ENCODE results near the gene TNFSF11. TPM values are rescaled to one million over a fixed set of nuclear protein-coding genes. Genes with fewer than 3 reads are reported as not detected.

The TNFSF11 gene
- total RNA-seq, 2 experiments from 2014 or later = not detected

- H2AFZ ChIP-seq (ENCODE audit: low read length) = no peak overlapping the region
- BruUV-seq (replicated peaks) = no TSS peak
Measured at GRCh38 chr13:42569576-42570344, 4.2 kb upstream of the TNFSF11 start.

GRCh38 chr13:42571895-42572294 lies 2.1 kb upstream of the TNFSF11 start:
- H3K4me1 ChIP-seq (ENCODE audit: insufficient read depth, low read length, poor library complexity, severe bottlenecking) = no peaks in the 10 kb centered on the region
- H3K36me3 ChIP-seq (ENCODE audit: insufficient read depth, low read length) = no peaks in the 10 kb centered on the region
- H3K9me2 ChIP-seq (ENCODE audit: insufficient read depth, low read length) = no peaks in the 10 kb centered on the region
- no peak overlapping the region for H2AFZ ChIP-seq (ENCODE audit: low read length)
- CTCF ChIA-PET (ENCODE audit: unreplicated experiment) = no interaction called here
- no peak overlapping the region for H3K27ac ChIP-seq (ENCODE audit: low read depth, low read length, poor library complexity, severe bottlenecking)
- H3K4me2 ChIP-seq (ENCODE audit: low read length) = no peak overlapping the region
- no peaks in the 10 kb centered on the region for H3K9me3 ChIP-seq (ENCODE audit: low read length)
- DNase-seq (ENCODE audit: low spot score) = no peak
- POLR2A ChIA-PET = no interaction called here
- no peak overlapping the region for H3K4me3 ChIP-seq (ENCODE audit: low read depth, low read length, poor library complexity, severe bottlenecking)
- intact Hi-C loops (cut with micrococcal nuclease; ENCODE audit: unreplicated experiment) = no loop called here
- H4K20me1 ChIP-seq (ENCODE audit: insufficient read depth, low read length) = no peaks in the 10 kb centered on the region
- H3K79me2 ChIP-seq (ENCODE audit: insufficient read depth, low read depth, low read length) = no peaks in the 10 kb centered on the region
- TF ChIP-seq CTCF (conservative IDR thresholded peaks at IDR 0.05; ENCODE audit: low read length) (no peak), EZH2phosphoT487 (IDR thresholded peaks at IDR 0.05; ENCODE audit: borderline replicate concordance, low read depth, low read length) (no peak)
- BruUV-seq (replicated peaks) = no TSS peak

More at GRCh38 chr13:42569576-42570344, 4.2 kb upstream of the TNFSF11 start:
- TF ChIP-seq CTCF (conservative IDR thresholded peaks at IDR 0.05; ENCODE audit: low read length) (no peak), EZH2phosphoT487 (IDR thresholded peaks at IDR 0.05; ENCODE audit: borderline replicate concordance, low read depth, low read length) (no peak)
- no peaks in the 10 kb centered on the region for H3K4me1 ChIP-seq (ENCODE audit: insufficient read depth, low read length, poor library complexity, severe bottlenecking)
- H3K27ac ChIP-seq (ENCODE audit: low read depth, low read length, poor library complexity, severe bottlenecking) = no peak overlapping the region
- intact Hi-C loops (cut with micrococcal nuclease; ENCODE audit: unreplicated experiment) = no loop called here
- DNase-seq (ENCODE audit: low spot score) = no peak
- ChIA-PET POLR2A (interaction anchor here (1.1 kb wide), 1 partner anchor 10 kb away, joined by 3 read pairs; no protein-coding TSS in a partner anchor), CTCF (ENCODE audit: unreplicated experiment) (no interaction called here)
- H3K36me3 ChIP-seq (ENCODE audit: insufficient read depth, low read length) = no peaks in the 10 kb centered on the region
- H4K20me1 ChIP-seq (ENCODE audit: insufficient read depth, low read length) = no peaks in the 10 kb centered on the region
- H3K9me3 ChIP-seq (ENCODE audit: low read length) = no peaks in the 10 kb centered on the region
- no peaks in the 10 kb centered on the region for H3K79me2 ChIP-seq (ENCODE audit: insufficient read depth, low read depth, low read length)
- no peaks in the 10 kb centered on the region for H3K9me2 ChIP-seq (ENCODE audit: insufficient read depth, low read length)
- H3K4me3 ChIP-seq (ENCODE audit: low read depth, low read length, poor library complexity, severe bottlenecking) = no peak overlapping the region
- H3K4me2 ChIP-seq (ENCODE audit: low read length) = no peak overlapping the region
